GM12801 (cell line): ENCODE results near the gene FSTL4.

Experiments
- CTCF ChIP-seq: IDR thresholded peaks from one replicate; pipeline ENCODE4 v1.5.1; 2011; ENCODE audit warnings: control low read depth; ENCODE audit not compliant: insufficient read length; ENCODE audit errors: extremely low read depth

FSTL4 gene

GRCh38 chr5:133357758-133358157, 254.6 kb downstream of the FSTL4 start:
- TF ChIP-seq CTCF = no peak

GRCh38 chr5:133356984-133357421, 255.3 kb downstream of the FSTL4 start:
- no peak for TF ChIP-seq CTCF

GRCh38 chr5:133356396-133356983, 255.9 kb downstream of the FSTL4 start:
- TF ChIP-seq CTCF = no peak

- no peak for TF ChIP-seq CTCF
Measured at GRCh38 chr5:133354323-133355185, 257.8 kb downstream of the FSTL4 start.

- no peak for TF ChIP-seq CTCF
Measured at GRCh38 chr5:133353741-133354140, 258.6 kb downstream of the FSTL4 start.

- TF ChIP-seq CTCF = no peak
Measured at GRCh38 chr5:133348406-133348805, 263.9 kb downstream of the FSTL4 start.

- no peak for TF ChIP-seq CTCF
Measured at GRCh38 chr5:133347039-133347438, 265.3 kb downstream of the FSTL4 start.
